ENCODE measurements around the gene ADPRS. TPM values are rescaled to one million over a fixed set of nuclear protein-coding genes. Genes with fewer than 3 reads are reported as not detected.

Gene ADPRS
- total RNA-seq, 1 experiment from 2014 or later, result 27.8 TPM

DNA sequence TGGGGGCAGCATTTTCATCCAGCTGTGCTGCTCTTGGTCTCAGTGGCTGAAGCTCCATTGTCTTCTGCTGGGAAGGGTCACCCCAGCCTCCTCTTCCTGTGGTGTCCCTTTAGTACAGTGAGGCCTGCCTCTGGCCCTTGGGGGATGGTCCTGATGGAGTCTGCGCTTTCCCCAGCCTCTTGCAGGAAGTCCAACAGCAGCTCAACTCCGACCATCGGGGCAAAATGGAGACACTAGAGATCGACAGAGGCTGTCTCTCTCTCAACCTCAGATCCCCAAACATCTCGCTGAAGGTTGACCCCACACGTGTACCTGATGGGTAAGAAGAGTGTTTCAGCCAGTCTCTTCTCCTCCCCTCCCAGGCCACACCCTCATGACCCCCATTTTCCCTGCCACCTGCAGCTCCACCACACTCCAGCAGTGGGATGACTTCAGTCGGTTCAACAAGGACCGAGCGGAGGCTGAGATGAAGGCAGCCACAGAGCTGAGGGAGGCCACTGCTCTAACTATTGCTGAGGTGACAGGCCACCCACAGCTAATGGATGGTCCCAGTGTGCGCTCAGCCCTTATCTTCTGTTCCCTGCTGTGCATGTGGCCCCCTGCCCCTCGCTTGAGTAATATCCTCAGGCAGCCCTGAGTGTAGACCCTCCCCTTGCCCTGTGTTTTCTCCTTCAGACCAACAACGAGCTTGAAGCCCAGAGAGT, 2.0 kb upstream of the ADPRS start:
- TF ChIP-seq, protein P1, sequence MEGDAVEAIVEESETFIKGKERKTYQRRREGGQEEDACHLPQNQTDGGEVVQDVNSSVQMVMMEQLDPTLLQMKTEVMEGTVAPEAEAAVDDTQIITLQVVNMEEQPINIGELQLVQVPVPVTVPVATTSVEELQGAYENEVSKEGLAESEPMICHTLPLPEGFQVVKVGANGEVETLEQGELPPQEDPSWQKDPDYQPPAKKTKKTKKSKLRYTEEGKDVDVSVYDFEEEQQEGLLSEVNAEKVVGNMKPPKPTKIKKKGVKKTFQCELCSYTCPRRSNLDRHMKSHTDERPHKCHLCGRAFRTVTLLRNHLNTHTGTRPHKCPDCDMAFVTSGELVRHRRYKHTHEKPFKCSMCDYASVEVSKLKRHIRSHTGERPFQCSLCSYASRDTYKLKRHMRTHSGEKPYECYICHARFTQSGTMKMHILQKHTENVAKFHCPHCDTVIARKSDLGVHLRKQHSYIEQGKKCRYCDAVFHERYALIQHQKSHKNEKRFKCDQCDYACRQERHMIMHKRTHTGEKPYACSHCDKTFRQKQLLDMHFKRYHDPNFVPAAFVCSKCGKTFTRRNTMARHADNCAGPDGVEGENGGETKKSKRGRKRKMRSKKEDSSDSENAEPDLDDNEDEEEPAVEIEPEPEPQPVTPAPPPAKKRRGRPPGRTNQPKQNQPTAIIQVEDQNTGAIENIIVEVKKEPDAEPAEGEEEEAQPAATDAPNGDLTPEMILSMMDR (conservative IDR thresholded peaks at IDR 0.05), result no peak
- H2BK20ac ChIP-seq (ENCODE audit: low read depth, low read length, poor library complexity, severe bottlenecking), result no peak overlapping the region
- Mint-ChIP-seq H3K27ac (no peak overlapping the region), H3K27me3 (ENCODE audit: low read depth) (peaks cover 14% of the 10 kb centered on the region), H3K4me3 (peak overlapping the region in 1 of 2 experiments; percentile 56; a peak in 3 of 5 replicates), H3K4me1 (peaks cover 21 to 30% of the 10 kb centered on the region in 2 experiments), H3K9me3 (no peaks in the 10 kb centered on the region; a peak in 1 of 5 replicates), H3K36me3 (ENCODE audit: insufficient read depth in 1 of 3, low read depth in 3 of 3) (peaks cover 4 to 11% (median 10%) of the 10 kb centered on the region in 3 experiments; a peak in 4 of 7 replicates)
- H3K18ac ChIP-seq (ENCODE audit: insufficient read length, low read depth, low read length), result no peak overlapping the region
- H3K23me2 ChIP-seq (ENCODE audit: insufficient read length, low read depth, low read length, poor library complexity, severe bottlenecking), result peaks cover 14% of the 10 kb centered on the region
- peaks cover 2% of the 10 kb centered on the region; the same call in 1 of the 2 replicates for H3K79me2 ChIP-seq (ENCODE audit: insufficient read depth, low read length)
- H4K8ac ChIP-seq (replicated peaks; ENCODE audit: insufficient read length, low read depth, low read length), result no peak overlapping the region
- no peak overlapping the region for H3K27ac ChIP-seq (ENCODE audit: insufficient read length, low read depth, low read length)
- H2BK15ac ChIP-seq (ENCODE audit: low read depth, low read length), result no peak overlapping the region
- H2AK5ac ChIP-seq (ENCODE audit: insufficient read length, low read length), result no peak overlapping the region
- no peak overlapping the region for H3K9ac ChIP-seq (ENCODE audit: extremely low read depth, insufficient read length, low read length)
- H4K5ac ChIP-seq (ENCODE audit: insufficient read length, low read depth, low read length), result no peak overlapping the region
- H3K14ac ChIP-seq (ENCODE audit: insufficient read depth, low read length), result no peak overlapping the region; the same call in 1 of the 2 replicates
- no peak overlapping the region for H2BK120ac ChIP-seq (ENCODE audit: low read depth, low read length, poor library complexity, severe bottlenecking)
- no peaks in the 10 kb centered on the region for H3K4me1 ChIP-seq (ENCODE audit: insufficient read depth, low read length)
- no CpG with 5 or more reads among the region's 12 CpGs for WGBS (ENCODE audit: extremely low coverage, insufficient read length, low lambda C conversion rate)
- no peak overlapping the region for H3K56ac ChIP-seq (ENCODE audit: insufficient read length, low read depth, low read length)
- H3K79me1 ChIP-seq (ENCODE audit: insufficient read depth, low read depth, low read length, poor library complexity, severe bottlenecking), result no peaks in the 10 kb centered on the region
- no peaks in the 10 kb centered on the region for H3K27me3 ChIP-seq (ENCODE audit: insufficient read depth, low read length)
- peak; percentile 27 for DNase-seq
- no peak overlapping the region for H2BK12ac ChIP-seq (ENCODE audit: insufficient read length, low read depth, low read length)
- H3K4me2 ChIP-seq (ENCODE audit: insufficient read depth, insufficient read length, low read length), result no peak overlapping the region
- H3K23ac ChIP-seq (ENCODE audit: insufficient read length, low read depth, low read length), result no peak overlapping the region
- no peak overlapping the region for H3T11ph ChIP-seq (ENCODE audit: low read length)
- H2AFZ ChIP-seq (ENCODE audit: low read length), result no peak overlapping the region
- no peaks in the 10 kb centered on the region for H4K20me1 ChIP-seq (ENCODE audit: control insufficient read depth, insufficient read depth, insufficient read length)
- no peak overlapping the region for H3K4ac ChIP-seq (ENCODE audit: low read depth, low read length)
- no peak overlapping the region for H2BK5ac ChIP-seq (ENCODE audit: insufficient read length, low read length)
- H4K91ac ChIP-seq (ENCODE audit: insufficient read length, low read depth, low read length), result no peak overlapping the region
- no peaks in the 10 kb centered on the region for H3K9me3 ChIP-seq (ENCODE audit: control insufficient read depth, low read depth, low read length)
